KMS-11 (cell line): ENCODE data around the gene MCRIP2.

Experiments
- H2AFZ ChIP-seq: fragments of 200-600 bp; sonication (generic); 2 replicates; pipeline ENCODE4 v1.6.1; 2016; ENCODE audit warnings: antibody characterized with exemption, mixed run types, low read depth
- H3K27ac ChIP-seq: fragments of 200-600 bp; sonication (generic); 2 replicates; pipeline ENCODE4 v1.6.1; 2016; ENCODE audit warnings: mild to moderate bottlenecking, mixed run types
- H3K27me3 ChIP-seq: fragments of 200-600 bp; sonication (generic); 2 replicates; pipeline ENCODE4 v1.6.1; 2017; ENCODE audit warnings: mild to moderate bottlenecking, low read depth, mixed run types, moderate library complexity; ENCODE audit not compliant: insufficient read depth
- H3K36me3 ChIP-seq: fragments of 200-600 bp; sonication (generic); 2 replicates; pipeline ENCODE4 v1.6.1; 2017; ENCODE audit warnings: mild to moderate bottlenecking, mixed run types; ENCODE audit not compliant: insufficient read depth
- H3K4me1 ChIP-seq: fragments of 200-600 bp; sonication (generic); 2 replicates; pipeline ENCODE4 v1.6.1; 2016; ENCODE audit warnings: mild to moderate bottlenecking, low read depth, mixed run types; ENCODE audit not compliant: poor library complexity, severe bottlenecking
- H3K4me2 ChIP-seq: fragments of 200-600 bp; sonication (generic); 2 replicates; pipeline ENCODE4 v1.7.0; 2016; ENCODE audit warnings: mild to moderate bottlenecking, mixed run types
- H3K4me3 ChIP-seq: fragments of 200-600 bp; sonication (generic); IDR thresholded peaks from 2 replicates; pipeline ENCODE4 v1.6.1; 2017; ENCODE audit warnings: low read depth, low read length, mixed read lengths; ENCODE audit not compliant: insufficient read depth
- H3K79me2 ChIP-seq: fragments of 200-600 bp; sonication (generic); 2 replicates; pipeline ENCODE4 v1.6.1; 2016; ENCODE audit warnings: low read depth, mixed run types; ENCODE audit not compliant: insufficient read depth
- H3K9ac ChIP-seq: fragments of 200-600 bp; sonication (generic); 2 replicates; pipeline ENCODE4 v1.6.1; 2016; ENCODE audit warnings: mild to moderate bottlenecking, mixed run types
- H4K20me1 ChIP-seq: fragments of 200-600 bp; sonication (generic); 2 replicates; pipeline ENCODE4 v1.6.1; 2016; ENCODE audit warnings: mild to moderate bottlenecking, mixed run types; ENCODE audit not compliant: insufficient read depth
- TF ChIP-seq, protein P1 (sequence below): fragments of 200-600 bp; sonication (generic); conservative IDR thresholded peaks from 2 replicates; pipeline ENCODE4 v1.6.1; 2017; ENCODE audit warnings: low read depth, mild to moderate bottlenecking, antibody characterized with exemption, low read length, moderate library complexity, mixed read lengths

Gene MCRIP2

DNA sequence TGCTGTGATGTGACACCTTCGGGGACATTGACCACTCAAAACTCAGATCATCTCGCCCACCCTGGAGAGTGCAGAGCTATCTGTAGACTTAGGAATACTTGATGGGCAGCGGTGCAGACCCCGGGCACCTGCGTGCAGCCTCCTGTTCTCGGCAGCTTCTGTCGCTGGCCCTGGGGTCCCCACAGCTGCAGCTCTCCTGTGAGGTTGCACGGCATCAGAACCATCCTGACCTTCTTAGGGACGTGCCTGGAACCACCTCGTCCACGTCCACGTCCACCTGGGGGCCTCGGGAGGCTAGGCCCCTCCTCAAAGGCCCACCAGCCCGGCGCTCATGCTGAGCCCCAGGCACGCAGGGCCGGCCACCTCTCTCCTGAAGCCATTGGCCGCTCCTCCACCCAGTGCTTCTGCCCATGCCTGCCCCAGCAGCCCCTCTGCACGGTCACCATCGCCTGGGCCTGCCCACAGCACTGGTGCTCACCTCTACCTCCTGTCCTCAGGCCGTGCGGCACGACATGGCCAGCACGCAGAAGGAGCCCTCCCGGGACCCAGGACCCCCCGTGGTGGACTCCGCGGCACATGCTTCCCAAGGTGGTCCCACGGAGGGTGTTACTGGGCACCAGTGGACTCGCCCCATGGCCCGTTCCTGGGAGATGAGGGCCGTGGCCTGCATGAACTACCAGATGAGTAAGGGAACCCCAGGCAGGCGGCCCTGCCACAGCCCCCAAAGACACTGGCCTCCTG lies 13.1 kb upstream of the MCRIP2 start:
- Histone ChIP-seq H3K36me3 (no peaks in the 10 kb centered on the region), H3K4me3 (no peak overlapping the region), H4K20me1 (no peaks in the 10 kb centered on the region), H3K27me3 (no peaks in the 10 kb centered on the region), H3K9ac (no peak overlapping the region), H3K4me1 (no peaks in the 10 kb centered on the region), H3K79me2 (no peaks in the 10 kb centered on the region), H2AFZ (no peak overlapping the region), H3K4me2 (no peak overlapping the region), H3K27ac (no peak overlapping the region)
- TF ChIP-seq, protein P1, sequence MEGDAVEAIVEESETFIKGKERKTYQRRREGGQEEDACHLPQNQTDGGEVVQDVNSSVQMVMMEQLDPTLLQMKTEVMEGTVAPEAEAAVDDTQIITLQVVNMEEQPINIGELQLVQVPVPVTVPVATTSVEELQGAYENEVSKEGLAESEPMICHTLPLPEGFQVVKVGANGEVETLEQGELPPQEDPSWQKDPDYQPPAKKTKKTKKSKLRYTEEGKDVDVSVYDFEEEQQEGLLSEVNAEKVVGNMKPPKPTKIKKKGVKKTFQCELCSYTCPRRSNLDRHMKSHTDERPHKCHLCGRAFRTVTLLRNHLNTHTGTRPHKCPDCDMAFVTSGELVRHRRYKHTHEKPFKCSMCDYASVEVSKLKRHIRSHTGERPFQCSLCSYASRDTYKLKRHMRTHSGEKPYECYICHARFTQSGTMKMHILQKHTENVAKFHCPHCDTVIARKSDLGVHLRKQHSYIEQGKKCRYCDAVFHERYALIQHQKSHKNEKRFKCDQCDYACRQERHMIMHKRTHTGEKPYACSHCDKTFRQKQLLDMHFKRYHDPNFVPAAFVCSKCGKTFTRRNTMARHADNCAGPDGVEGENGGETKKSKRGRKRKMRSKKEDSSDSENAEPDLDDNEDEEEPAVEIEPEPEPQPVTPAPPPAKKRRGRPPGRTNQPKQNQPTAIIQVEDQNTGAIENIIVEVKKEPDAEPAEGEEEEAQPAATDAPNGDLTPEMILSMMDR: no peak

DNA sequence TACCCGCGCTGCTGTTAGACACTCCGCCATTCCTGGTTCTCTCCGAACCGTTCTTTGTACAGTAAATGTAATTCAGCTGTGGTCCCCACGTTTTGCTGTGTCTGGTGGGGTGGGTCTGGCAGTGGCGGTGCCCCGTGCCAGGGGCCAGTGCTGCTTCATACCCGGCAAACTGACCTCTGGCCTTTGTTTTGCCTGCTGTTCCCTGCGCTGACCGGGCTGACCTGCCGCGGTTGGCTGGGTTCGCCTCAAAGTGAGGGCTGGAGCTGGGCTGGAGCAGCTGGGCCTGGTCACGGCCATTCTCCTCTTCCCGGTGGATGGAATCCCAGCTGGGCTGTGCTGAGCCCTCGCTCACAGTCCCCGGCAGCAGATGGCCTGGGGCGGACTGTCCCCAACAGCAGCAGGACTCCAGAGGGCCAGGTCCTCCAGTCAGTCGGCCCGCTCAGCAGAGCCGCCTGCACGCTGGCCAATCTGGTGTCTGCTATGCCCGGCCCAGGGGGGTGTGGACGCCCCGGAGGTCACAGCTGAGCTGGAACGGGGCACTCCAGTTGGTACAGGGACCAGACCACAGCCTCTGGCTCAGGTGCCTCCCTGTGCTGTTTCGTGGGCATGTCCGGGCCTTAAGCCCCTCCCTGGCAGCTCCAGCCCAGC lies 12.3 kb upstream of the MCRIP2 start:
- Histone ChIP-seq H4K20me1 (no peaks in the 10 kb centered on the region), H3K4me1 (no peaks in the 10 kb centered on the region), H3K27me3 (no peaks in the 10 kb centered on the region), H3K4me3 (no peak overlapping the region), H3K4me2 (no peak overlapping the region), H3K79me2 (no peaks in the 10 kb centered on the region; the same call in 1 of the 2 replicates), H3K9ac (no peak overlapping the region), H3K36me3 (no peaks in the 10 kb centered on the region), H3K27ac (no peak overlapping the region), H2AFZ (no peak overlapping the region)
- TF ChIP-seq, protein P1: no peak

DNA sequence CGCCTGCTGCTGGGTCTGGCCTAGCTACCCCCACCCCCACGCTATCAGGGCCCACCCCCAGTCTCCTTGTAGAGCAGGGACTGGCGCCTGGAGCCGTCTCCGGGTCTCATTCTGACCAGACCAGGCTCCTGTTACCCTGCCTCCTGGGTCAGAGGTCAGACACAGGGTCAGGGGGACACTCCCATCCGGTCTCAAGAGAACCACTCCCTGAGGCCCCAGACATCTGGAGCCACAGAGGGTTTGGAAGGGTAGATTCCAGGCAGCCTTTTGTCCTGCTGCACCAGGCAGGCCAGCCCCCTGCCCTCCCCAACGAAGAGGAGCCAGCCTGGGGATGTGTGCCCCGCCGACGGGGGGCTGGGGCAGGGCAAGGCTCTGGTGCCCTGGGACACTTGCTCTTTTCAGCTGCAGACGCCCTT lies 11.8 kb upstream of the MCRIP2 start:
- Histone ChIP-seq H3K27ac (no peak overlapping the region), H3K36me3 (no peaks in the 10 kb centered on the region; the same call in 1 of the 2 replicates), H4K20me1 (no peaks in the 10 kb centered on the region), H3K4me2 (no peak overlapping the region), H2AFZ (no peak overlapping the region), H3K9ac (no peak overlapping the region), H3K4me1 (peaks cover 3% of the 10 kb centered on the region), H3K79me2 (peaks cover 2% of the 10 kb centered on the region; the same call in 1 of the 2 replicates), H3K27me3 (no peaks in the 10 kb centered on the region), H3K4me3 (no peak overlapping the region)
- TF ChIP-seq, protein P1: no peak

DNA sequence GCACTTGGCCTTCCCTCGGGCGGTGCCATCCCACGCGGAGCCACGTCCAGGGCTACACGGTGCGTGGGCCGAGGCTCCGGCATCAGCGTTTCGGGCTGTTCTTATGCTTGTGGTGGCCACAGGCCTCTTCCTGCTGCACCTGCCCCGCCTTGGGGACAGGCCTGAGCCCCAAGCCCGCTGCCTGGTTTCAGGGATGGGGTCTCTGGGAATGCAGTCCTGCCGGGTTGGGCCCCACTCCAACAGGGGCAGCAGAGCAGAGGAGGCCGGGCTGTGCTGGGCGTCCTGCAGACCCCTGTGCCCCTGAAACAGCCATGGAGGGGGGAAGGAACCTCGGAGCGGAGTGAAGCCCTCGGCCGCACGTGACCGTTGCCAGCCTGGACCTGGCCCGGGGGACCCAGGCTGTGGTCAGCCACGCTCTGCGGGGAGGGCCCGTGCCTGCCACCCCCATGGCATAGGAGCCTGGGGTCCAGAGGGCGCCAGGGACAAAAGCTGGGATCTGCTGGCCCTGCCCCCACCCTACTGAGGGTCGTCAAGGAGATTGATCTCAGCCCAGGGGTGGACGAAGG lies 11.3 kb upstream of the MCRIP2 start:
- TF ChIP-seq, protein P1: no peak
- Histone ChIP-seq H3K36me3 (no peaks in the 10 kb centered on the region; the same call in 1 of the 2 replicates), H3K9ac (no peak overlapping the region), H3K4me2 (no peak overlapping the region), H3K27ac (no peak overlapping the region), H4K20me1 (no peaks in the 10 kb centered on the region), H3K4me3 (no peak overlapping the region), H3K79me2 (peaks cover 6% of the 10 kb centered on the region; the same call in 1 of the 2 replicates), H2AFZ (no peak overlapping the region), H3K4me1 (peaks cover 3% of the 10 kb centered on the region), H3K27me3 (no peaks in the 10 kb centered on the region)
